Fibroblast of lung (primary cell): ENCODE results near the gene PCLAF.

Source experiments
- EZH2 ChIP-seq: IDR thresholded peaks from 2 replicates; pipeline ENCODE4 v1.5.1; 2012; ENCODE audit warnings: low read length, control low read depth, mild to moderate bottlenecking; ENCODE audit errors: missing control alignments
- TF ChIP-seq, protein P1 (sequence below), 2 donors: IDR thresholded peaks in 1 of 2; conservative IDR thresholded peaks in 1 of 2; 1 replicate in 1 of 2; 2 replicates in 1 of 2; pipeline ENCODE4 v1.5.1; 2011 to 2012; ENCODE audit warnings: low read length in 2 of 2, control low read depth in 1 of 2, inconsistent platforms in 1 of 2, low read depth in 1 of 2, mild to moderate bottlenecking in 1 of 2

DNA sequence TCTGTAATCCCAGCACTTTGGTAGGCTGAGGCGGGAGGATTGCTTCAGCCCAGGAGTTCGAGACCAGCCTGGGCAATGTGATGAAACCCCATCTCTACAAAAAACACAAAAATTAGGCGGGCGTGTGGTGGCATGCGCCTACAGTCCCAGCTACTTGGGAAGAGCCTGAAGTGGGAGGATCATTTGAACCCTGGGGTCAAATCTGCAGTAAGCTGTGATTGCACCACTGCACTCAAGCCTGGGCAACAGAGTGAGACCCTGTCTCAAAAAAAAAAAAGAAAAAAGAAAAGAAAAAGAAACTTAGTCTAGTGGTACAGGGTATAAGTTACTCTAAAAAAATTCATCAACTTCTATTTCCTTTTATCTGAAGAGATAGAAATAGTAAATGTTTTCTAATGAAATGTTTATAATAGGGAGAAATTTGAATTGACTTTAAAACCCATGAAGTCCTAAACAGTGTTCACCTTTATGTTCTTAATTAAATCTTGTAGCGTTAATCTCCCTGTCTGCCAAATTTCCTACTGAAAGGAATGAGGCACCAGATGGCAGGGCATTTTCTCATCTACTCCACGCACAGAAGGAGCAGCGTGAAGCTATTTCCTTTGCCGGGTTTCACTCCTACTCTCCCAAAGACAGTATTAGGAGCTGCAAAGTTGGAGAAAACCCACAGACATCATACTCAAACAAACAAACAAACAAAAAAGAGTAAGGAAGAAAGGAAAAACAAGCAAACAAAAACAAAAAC is 1.9 kb downstream of the PCLAF start:
- TF ChIP-seq, protein P1, sequence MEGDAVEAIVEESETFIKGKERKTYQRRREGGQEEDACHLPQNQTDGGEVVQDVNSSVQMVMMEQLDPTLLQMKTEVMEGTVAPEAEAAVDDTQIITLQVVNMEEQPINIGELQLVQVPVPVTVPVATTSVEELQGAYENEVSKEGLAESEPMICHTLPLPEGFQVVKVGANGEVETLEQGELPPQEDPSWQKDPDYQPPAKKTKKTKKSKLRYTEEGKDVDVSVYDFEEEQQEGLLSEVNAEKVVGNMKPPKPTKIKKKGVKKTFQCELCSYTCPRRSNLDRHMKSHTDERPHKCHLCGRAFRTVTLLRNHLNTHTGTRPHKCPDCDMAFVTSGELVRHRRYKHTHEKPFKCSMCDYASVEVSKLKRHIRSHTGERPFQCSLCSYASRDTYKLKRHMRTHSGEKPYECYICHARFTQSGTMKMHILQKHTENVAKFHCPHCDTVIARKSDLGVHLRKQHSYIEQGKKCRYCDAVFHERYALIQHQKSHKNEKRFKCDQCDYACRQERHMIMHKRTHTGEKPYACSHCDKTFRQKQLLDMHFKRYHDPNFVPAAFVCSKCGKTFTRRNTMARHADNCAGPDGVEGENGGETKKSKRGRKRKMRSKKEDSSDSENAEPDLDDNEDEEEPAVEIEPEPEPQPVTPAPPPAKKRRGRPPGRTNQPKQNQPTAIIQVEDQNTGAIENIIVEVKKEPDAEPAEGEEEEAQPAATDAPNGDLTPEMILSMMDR (conservative IDR thresholded peaks at IDR 0.05 in 1 of 2, IDR thresholded peaks at IDR 0.05 in 1 of 2; ENCODE audit: low read depth in 1 of 2, low read length in 2 of 2): no peak
- no peak for TF ChIP-seq EZH2
